Transverse colon (tissue), 3 donors: ENCODE data around the gene UGT1A5.

Source experiments
- CTCF ChIP-seq, 5 experiments: fragments of 200-600 bp in 3 of 5; fragments of 450-650 bp in 2 of 5; sonication (generic) in 3 of 5; IDR thresholded peaks; 1 replicate in 2 of 5; 2 replicates in 3 of 5; pipeline ENCODE4 v1.5.1; 2016 to 2017; ENCODE audit warnings: antibody characterized with exemption in 5 of 5, inconsistent platforms in 3 of 5, mild to moderate bottlenecking in 2 of 5, moderate library complexity in 1 of 5
- POLR2A ChIP-seq: fragments of 450-650 bp; IDR thresholded peaks from one replicate; pipeline ENCODE4 v1.6.1; 2016; ENCODE audit warnings: antibody characterized with exemption, mild to moderate bottlenecking, moderate library complexity

- TF ChIP-seq POLR2A (no peak), CTCF (IDR thresholded peaks at IDR 0.05) (no peak)
Measured at GRCh38 chr2:233791151-233791882, 78.6 kb downstream of the UGT1A5 start.
